ENCODE measurements around the gene ITGA3. TPM values are rescaled to one million over a fixed set of nuclear protein-coding genes. Genes with fewer than 3 reads are reported as not detected.

The ITGA3 gene
- total RNA-seq, 1 experiment from 2014 or later, result 1.4 TPM

DNA sequence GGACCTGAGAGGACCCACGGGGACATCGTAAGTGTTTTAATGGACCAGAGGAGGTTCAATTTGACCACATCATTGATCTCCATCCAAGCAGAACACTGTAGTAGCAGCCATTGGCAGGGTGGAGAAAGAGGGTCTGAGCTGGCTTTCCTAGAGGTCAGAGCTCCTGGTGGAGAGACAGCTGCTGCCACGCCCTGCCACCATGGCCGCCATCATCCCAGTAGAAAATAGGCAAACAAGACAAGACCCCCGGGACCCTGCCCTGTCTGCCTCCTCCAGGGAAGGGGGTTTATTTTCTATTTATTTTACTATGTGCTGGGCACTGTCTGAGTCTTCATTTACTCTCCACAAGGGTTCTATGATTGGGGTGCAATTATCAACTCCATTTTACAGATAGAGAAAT, 11.4 kb upstream of the ITGA3 start:
- DNase-seq (ENCODE audit: low spot score), result no peak
- H3K27ac ChIP-seq (ENCODE audit: low read depth, low read length, poor library complexity, severe bottlenecking), result no peak overlapping the region
- H3K27me3 ChIP-seq (replicated peaks; ENCODE audit: insufficient read depth, low read depth, low read length, poor library complexity), result no peaks in the 10 kb centered on the region
- BruUV-seq (replicated peaks), result no TSS peak
- no peaks in the 10 kb centered on the region for H3K9me3 ChIP-seq (ENCODE audit: low read depth, low read length, poor library complexity, severe bottlenecking)
- intact Hi-C loops (cut with micrococcal nuclease; ENCODE audit: unreplicated experiment), result no loop called here
- H3K4me1 ChIP-seq (ENCODE audit: insufficient read depth, low read length, poor library complexity, severe bottlenecking), result no peaks in the 10 kb centered on the region
- H3K36me3 ChIP-seq (ENCODE audit: insufficient read depth, low read length, poor library complexity, severe bottlenecking), result no peaks in the 10 kb centered on the region
- TF ChIP-seq CTCF (conservative IDR thresholded peaks at IDR 0.05; ENCODE audit: low read depth, low read length) (no peak), EZH2 (IDR thresholded peaks at IDR 0.05; ENCODE audit: borderline replicate concordance, low read depth, low read length, poor library complexity, severe bottlenecking) (no peak)
- ChIA-PET CTCF (no interaction called here), POLR2A (ENCODE audit: low non-redundant PET) (no interaction called here)
- no peak overlapping the region for H3K4me3 ChIP-seq (ENCODE audit: low read depth, low read length, poor library complexity, severe bottlenecking)

- intact Hi-C loops (cut with micrococcal nuclease; ENCODE audit: unreplicated experiment), result no loop called here
- POLR2A ChIA-PET (ENCODE audit: low non-redundant PET), result no interaction called here
- no TSS peak for BruUV-seq (replicated peaks)
Measured at GRCh38 chr17:50045154-50045553, 10.8 kb upstream of the ITGA3 start.

DNA sequence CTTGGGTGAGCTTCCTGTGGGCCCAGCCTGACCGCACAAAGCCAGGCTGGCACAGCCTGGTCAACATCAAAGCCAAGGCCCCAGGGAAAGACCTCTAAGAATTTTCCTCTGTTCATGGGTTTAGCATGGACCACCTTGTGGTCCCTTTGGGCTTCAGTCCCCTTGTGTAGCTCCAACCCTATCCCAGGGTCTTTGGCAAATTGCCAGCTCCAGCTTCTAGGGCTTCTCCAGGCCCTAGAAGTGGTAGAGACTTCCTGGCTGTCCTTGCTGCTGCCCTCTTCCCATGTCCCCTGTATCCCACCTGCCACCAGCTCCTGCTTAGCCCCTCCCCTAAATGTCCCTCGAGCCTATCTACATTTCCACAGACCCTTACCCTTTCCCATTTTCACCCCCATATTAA, 9.7 kb upstream of the ITGA3 start:
- no peak overlapping the region for H3K27ac ChIP-seq (ENCODE audit: low read depth, low read length, poor library complexity, severe bottlenecking)
- peaks cover 6% of the 10 kb centered on the region for H3K4me1 ChIP-seq (ENCODE audit: insufficient read depth, low read length, poor library complexity, severe bottlenecking)
- no peak overlapping the region for H3K4me3 ChIP-seq (ENCODE audit: low read depth, low read length, poor library complexity, severe bottlenecking)
- no TSS peak for BruUV-seq (replicated peaks)
- TF ChIP-seq CTCF (conservative IDR thresholded peaks at IDR 0.05; ENCODE audit: low read depth, low read length) (no peak), EZH2 (IDR thresholded peaks at IDR 0.05; ENCODE audit: borderline replicate concordance, low read depth, low read length, poor library complexity, severe bottlenecking) (no peak)
- CTCF ChIA-PET, result interaction anchor here (1.6 kb wide), 1 partner anchor 34 kb away, joined by 4 read pairs; no protein-coding TSS in a partner anchor
- H3K36me3 ChIP-seq (ENCODE audit: insufficient read depth, low read length, poor library complexity, severe bottlenecking), result no peaks in the 10 kb centered on the region
- intact Hi-C loops (cut with micrococcal nuclease; ENCODE audit: unreplicated experiment), result no loop called here
- DNase-seq (ENCODE audit: low spot score), result no peak
- H3K9me3 ChIP-seq (ENCODE audit: low read depth, low read length, poor library complexity, severe bottlenecking), result no peaks in the 10 kb centered on the region
- H3K27me3 ChIP-seq (replicated peaks; ENCODE audit: insufficient read depth, low read depth, low read length, poor library complexity), result no peaks in the 10 kb centered on the region
- POLR2A ChIA-PET (ENCODE audit: low non-redundant PET), result no interaction called here

More at GRCh38 chr17:50045154-50045553, 10.8 kb upstream of the ITGA3 start:
- Histone ChIP-seq H3K27ac (ENCODE audit: low read depth, low read length, poor library complexity, severe bottlenecking) (no peak overlapping the region), H3K4me3 (ENCODE audit: low read depth, low read length, poor library complexity, severe bottlenecking) (no peak overlapping the region), H3K4me1 (ENCODE audit: insufficient read depth, low read length, poor library complexity, severe bottlenecking) (no peaks in the 10 kb centered on the region), H3K27me3 (replicated peaks; ENCODE audit: insufficient read depth, low read depth, low read length, poor library complexity) (no peaks in the 10 kb centered on the region), H3K9me3 (ENCODE audit: low read depth, low read length, poor library complexity, severe bottlenecking) (no peaks in the 10 kb centered on the region), H3K36me3 (ENCODE audit: insufficient read depth, low read length, poor library complexity, severe bottlenecking) (no peaks in the 10 kb centered on the region)
- no peak for DNase-seq (ENCODE audit: low spot score)
- CTCF ChIA-PET, result no interaction called here
- TF ChIP-seq CTCF (conservative IDR thresholded peaks at IDR 0.05; ENCODE audit: low read depth, low read length) (no peak), EZH2 (IDR thresholded peaks at IDR 0.05; ENCODE audit: borderline replicate concordance, low read depth, low read length, poor library complexity, severe bottlenecking) (no peak)

Measured in A673 (cell line).